ENCODE data around the gene BRMS1L. TPM values are rescaled to one million over a fixed set of nuclear protein-coding genes. Genes with fewer than 3 reads are reported as not detected.
"Not testable (repeated sequence)": the region's sequence is repeated elsewhere in the genome, so short reads cannot be mapped to it uniquely, and the experiment has no call there.

BRMS1L gene
- total and polyA plus RNA-seq, 2 of the 4 experiments (the other 2 are of a cell fraction): 1.8 to 6.2 TPM

DNA sequence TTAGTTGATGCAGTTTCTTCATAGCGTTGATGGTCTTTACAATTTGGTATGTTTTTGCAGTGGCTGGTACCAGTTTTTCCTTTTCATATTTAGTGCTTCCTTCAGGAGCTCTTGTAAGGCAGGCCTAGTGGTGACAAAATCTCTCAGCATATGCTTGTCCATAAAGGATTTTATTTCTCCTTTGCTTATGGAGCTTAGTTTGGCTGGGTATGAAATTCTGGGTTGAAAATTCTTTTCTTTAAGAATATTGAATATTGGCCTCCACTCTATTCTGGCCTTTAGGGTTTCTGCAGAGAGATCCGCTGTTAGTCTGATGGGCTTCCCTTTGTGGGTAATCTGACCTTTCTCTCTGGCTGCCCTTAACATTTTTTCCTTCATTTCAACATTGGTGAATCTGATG is 16.1 kb downstream of the BRMS1L start:
- H2BK120ac ChIP-seq (ENCODE audit: low read depth, low read length); DNase-seq; H3K14ac ChIP-seq (replicated peaks; ENCODE audit: low read depth, low read length); H2AFZ ChIP-seq (replicated peaks; ENCODE audit: low read length, poor library complexity); H4K5ac ChIP-seq (ENCODE audit: low read depth, low read length); H3K23ac ChIP-seq (ENCODE audit: low read depth, low read length); intact Hi-C loops (cut with micrococcal nuclease); H3K79me1 ChIP-seq (ENCODE audit: low read depth in 1 of 2, low read length in 2 of 2); H3K4ac ChIP-seq (ENCODE audit: low read depth, low read length); H4K20me1 ChIP-seq (ENCODE audit: insufficient read depth, low read length); H4K8ac ChIP-seq (ENCODE audit: low read depth in 2 of 2, low read length in 2 of 2); H2AK9ac ChIP-seq (replicated peaks; ENCODE audit: low read depth, low read length, poor library complexity); ATAC-seq (ENCODE audit: low read depth); H4K91ac ChIP-seq (ENCODE audit: insufficient read depth, low read depth, low read length); H3K4me2 ChIP-seq (ENCODE audit: low read depth, low read length); H3K27me3 ChIP-seq (ENCODE audit: control insufficient read depth, insufficient read depth, low read length); in situ Hi-C loops (cut with MboI; ENCODE audit: low sequenced_read_pairs); BruUV-seq (replicated peaks); H2BK15ac ChIP-seq (ENCODE audit: low read depth, low read length); H3K9me1 ChIP-seq (ENCODE audit: insufficient read depth, low read length); H3K4me3 ChIP-seq (ENCODE audit: insufficient read depth, low read depth, low read length); dilution Hi-C loops (cut with HindIII; ENCODE audit: low sequenced_read_pairs, unreplicated experiment); H2BK20ac ChIP-seq (ENCODE audit: low read depth, low read length); H3K9me3 ChIP-seq (ENCODE audit: control insufficient read depth, insufficient read depth, low read length); POLR2A ChIA-PET (ENCODE audit: unreplicated experiment); H2BK5ac ChIP-seq (ENCODE audit: low read depth, low read length, poor library complexity, severe bottlenecking); H3K4me1 ChIP-seq (ENCODE audit: control insufficient read depth, insufficient read depth, low read length); H3K27ac ChIP-seq (ENCODE audit: insufficient read depth, low read length); H2AK5ac ChIP-seq (ENCODE audit: low read depth, low read length); H3K56ac ChIP-seq (ENCODE audit: extremely low read depth, insufficient read depth, low read length); H3K18ac ChIP-seq (ENCODE audit: low read depth, low read length); H3K9ac ChIP-seq (ENCODE audit: low read depth, low read length): not testable (repeated sequence)
- peaks cover 11% of the 10 kb centered on the region for H3K36me3 ChIP-seq (ENCODE audit: control insufficient read depth, insufficient read depth, low read length)
- no CpG with 5 or more reads among the region's 2 CpGs for WGBS, 2 experiments (ENCODE audit: extremely low coverage in 2 of 2, insufficient read length in 1 of 2)
- CTCF ChIA-PET: interaction anchor here (0.7 kb wide), 1 partner anchor 17 kb away, joined by 3 read pairs; no protein-coding TSS in a partner anchor

All from IMR-90 (cell line).